Keratinocyte (primary cell): ENCODE measurements around the gene GEMIN5. TPM values are rescaled to one million over a fixed set of nuclear protein-coding genes. Genes with fewer than 3 reads are reported as not detected.
A peak's percentile ranks its signal among the peaks of the same experiment; 100 is the strongest.
"Not testable (repeated sequence)": the region's sequence is repeated elsewhere in the genome, so short reads cannot be mapped to it uniquely, and the experiment has no call there.

Experiments
- DNase-seq: peaks from one replicate; pipeline ENCODE4 v3.0.0-alpha.2; 2011; ENCODE audit warnings: low read depth, missing footprints, low spot score
- FAIRE-seq: peaks from 2 replicates; lab custom pipeline; 2011; peaks lifted over from hg19 to GRCh38; lab: Jason Lieb, UNC
- H2AFZ ChIP-seq: 2 replicates; pipeline ENCODE4 v1.6.0; 2012; ENCODE audit warnings: low read length, control low read depth, inconsistent platforms; ENCODE audit not compliant: control insufficient read depth
- H3K27ac ChIP-seq: 2 replicates; pipeline ENCODE4 v1.5.1; 2011; ENCODE audit warnings: low read length; ENCODE audit not compliant: control insufficient read depth, insufficient read depth
- H3K27me3 ChIP-seq: 3 replicates; pipeline ENCODE4 v1.6.0; 2011; ENCODE audit warnings: low read length; ENCODE audit not compliant: control insufficient read depth, insufficient read depth; ENCODE audit errors: extremely low read depth
- H3K36me3 ChIP-seq, 2 experiments: 2 replicates in 1 of 2; 3 replicates in 1 of 2; pipeline ENCODE4 v1.5.1; 2011; ENCODE audit warnings: low read length in 2 of 2, mild to moderate bottlenecking in 1 of 2; ENCODE audit not compliant: control insufficient read depth in 2 of 2, insufficient read depth in 2 of 2; ENCODE audit errors: extremely low read depth in 1 of 2
- H3K4me1 ChIP-seq: 3 replicates; pipeline ENCODE4 v1.5.1; 2011; ENCODE audit warnings: low read length; ENCODE audit not compliant: control insufficient read depth, insufficient read depth; ENCODE audit errors: extremely low read depth
- H3K4me2 ChIP-seq: 3 replicates; pipeline ENCODE4 v1.6.0; 2011; ENCODE audit warnings: low read depth, low read length; ENCODE audit not compliant: control insufficient read depth, insufficient read depth; ENCODE audit errors: extremely low read depth
- H3K4me3 ChIP-seq, 3 experiments: fragments of 200-600 bp in 1 of 3; sonication (generic) in 1 of 3; 2 replicates in 2 of 3; 3 replicates in 1 of 3; pipeline ENCODE4 v1.5.1; 2011 to 2016; ENCODE audit warnings: low read length in 3 of 3, mild to moderate bottlenecking in 3 of 3, control low read depth in 2 of 3, inconsistent platforms in 1 of 3, low read depth in 1 of 3, mixed read lengths in 1 of 3, mixed run types in 1 of 3, moderate library complexity in 1 of 3; ENCODE audit not compliant: control insufficient read depth in 2 of 3, insufficient read depth in 2 of 3; ENCODE audit errors: extremely low read depth in 1 of 3
- H3K79me2 ChIP-seq: 2 replicates; pipeline ENCODE4 v1.6.0; 2012; ENCODE audit warnings: low read length; ENCODE audit not compliant: control insufficient read depth, insufficient read depth
- H3K9ac ChIP-seq: 3 replicates; pipeline ENCODE4 v1.6.0; 2011; ENCODE audit warnings: low read length; ENCODE audit not compliant: control insufficient read depth, insufficient read depth; ENCODE audit errors: extremely low read depth
- H3K9me1 ChIP-seq: 3 replicates; pipeline ENCODE4 v1.6.0; 2011; ENCODE audit warnings: low read length; ENCODE audit not compliant: control insufficient read depth, insufficient read depth; ENCODE audit errors: extremely low read depth
- H3K9me3 ChIP-seq: 2 replicates; pipeline ENCODE4 v1.5.1; 2012; ENCODE audit warnings: low read depth, low read length; ENCODE audit not compliant: control insufficient read depth
- H4K20me1 ChIP-seq: 3 replicates; pipeline ENCODE4 v1.6.0; 2011; ENCODE audit warnings: low read length; ENCODE audit not compliant: control insufficient read depth, insufficient read depth; ENCODE audit errors: extremely low read depth
- EZH2 ChIP-seq: IDR thresholded peaks from one replicate; pipeline ENCODE4 v1.6.1; 2012; ENCODE audit warnings: inconsistent platforms, mild to moderate bottlenecking, low read length, moderate library complexity
- dilution Hi-C: fragments of 300-500 bp; cut with MboI; formaldehyde crosslinking; loops from one replicate; pipeline ENCODE4 v1.7.0; 2020; ENCODE audit warnings: low sequenced_read_pairs; ENCODE audit not compliant: extremely low pct_ligation_motif_present
- polyA plus RNA-seq, 5 experiments: library from polyadenylated mRNA; depleted of rRNA in 3 of 5; stranded (reverse) in 3 of 5; stranded (forward) in 1 of 5; unstranded in 1 of 5; fragments of >200 nt; gene quantifications; 1 replicate in 1 of 5; 2 replicates in 3 of 5; 3 replicates in 1 of 5; pipeline versions ENCODE4 v1.2.1 to v1.2.3, GENCODE V29; 2011 to 2012; ENCODE audit warnings: missing spikeins in 2 of 5, low read depth in 1 of 5, low replicate concordance in 1 of 5
- TF ChIP-seq, protein P1 (sequence below), 3 experiments: IDR thresholded peaks in 1 of 3; conservative IDR thresholded peaks in 1 of 3; optimal IDR thresholded peaks in 1 of 3; 2 replicates in 2 of 3; 3 replicates in 1 of 3; pipeline versions ENCODE3 to v1.5.1; 2011; ENCODE audit warnings: low read length in 3 of 3, mild to moderate bottlenecking in 3 of 3, moderate library complexity in 2 of 3, control low read depth in 1 of 3, inconsistent platforms in 1 of 3; ENCODE audit not compliant: insufficient read depth in 2 of 3; ENCODE audit errors: extremely low read depth in 1 of 3

Gene GEMIN5
- polyA plus RNA-seq, 1 donor (not counting 4 experiments of a cell fraction or from before 2014, with no cell fraction given): 12.5 TPM

DNA sequence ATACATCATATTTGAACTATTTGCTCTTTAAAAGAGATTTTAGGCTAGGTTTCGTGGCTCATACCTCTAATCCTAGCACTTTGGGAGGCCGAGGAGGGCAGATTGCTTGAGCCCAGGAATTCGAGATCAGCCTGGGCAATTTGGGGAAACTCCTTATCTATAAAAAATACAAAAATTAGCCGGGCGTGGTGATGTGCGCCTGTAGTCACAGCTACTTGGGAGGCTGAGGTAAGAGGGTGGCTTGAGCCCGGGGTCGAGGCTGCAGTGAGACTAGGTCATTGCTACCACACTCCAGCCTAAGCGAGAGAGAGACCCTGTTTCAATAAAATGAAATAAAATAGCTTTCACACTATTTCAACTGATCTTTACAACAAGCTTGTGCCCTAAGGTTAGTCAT lies 2.4 kb upstream of the GEMIN5 start:
- Histone ChIP-seq H3K4me3 (peak overlapping the region; percentile 58 to 78 (median 75)), H3K36me3 (peaks cover under 1 to 5% of the 10 kb centered on the region in 2 experiments), H3K79me2 (peaks cover 50% of the 10 kb centered on the region), H3K27me3 (no peaks in the 10 kb centered on the region), H3K4me1 (peaks cover 25% of the 10 kb centered on the region), H3K27ac (peak overlapping the region; percentile 62), H3K9ac (peak overlapping the region; percentile 85), H3K4me2 (peak overlapping the region; percentile 87), H2AFZ (peak overlapping the region; percentile 88), H3K9me3 (no peaks in the 10 kb centered on the region), H4K20me1 (no peaks in the 10 kb centered on the region), H3K9me1 (no peaks in the 10 kb centered on the region)
- FAIRE-seq (no peak), DNase-seq (no peak)
- TF ChIP-seq, protein P1, sequence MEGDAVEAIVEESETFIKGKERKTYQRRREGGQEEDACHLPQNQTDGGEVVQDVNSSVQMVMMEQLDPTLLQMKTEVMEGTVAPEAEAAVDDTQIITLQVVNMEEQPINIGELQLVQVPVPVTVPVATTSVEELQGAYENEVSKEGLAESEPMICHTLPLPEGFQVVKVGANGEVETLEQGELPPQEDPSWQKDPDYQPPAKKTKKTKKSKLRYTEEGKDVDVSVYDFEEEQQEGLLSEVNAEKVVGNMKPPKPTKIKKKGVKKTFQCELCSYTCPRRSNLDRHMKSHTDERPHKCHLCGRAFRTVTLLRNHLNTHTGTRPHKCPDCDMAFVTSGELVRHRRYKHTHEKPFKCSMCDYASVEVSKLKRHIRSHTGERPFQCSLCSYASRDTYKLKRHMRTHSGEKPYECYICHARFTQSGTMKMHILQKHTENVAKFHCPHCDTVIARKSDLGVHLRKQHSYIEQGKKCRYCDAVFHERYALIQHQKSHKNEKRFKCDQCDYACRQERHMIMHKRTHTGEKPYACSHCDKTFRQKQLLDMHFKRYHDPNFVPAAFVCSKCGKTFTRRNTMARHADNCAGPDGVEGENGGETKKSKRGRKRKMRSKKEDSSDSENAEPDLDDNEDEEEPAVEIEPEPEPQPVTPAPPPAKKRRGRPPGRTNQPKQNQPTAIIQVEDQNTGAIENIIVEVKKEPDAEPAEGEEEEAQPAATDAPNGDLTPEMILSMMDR (optimal IDR thresholded peaks at IDR 0.05 in 1 of 3, IDR thresholded peaks at IDR 0.05 in 1 of 3, conservative IDR thresholded peaks at IDR 0.05 in 1 of 3; ENCODE audit: extremely low read depth in 1 of 3, insufficient read depth in 2 of 3, low read length in 3 of 3): no peak
- TF ChIP-seq EZH2: no peak
- dilution Hi-C loops: no loop called here

GRCh38 chr5:154939387-154939786 lies 1.4 kb upstream of the GEMIN5 start:
- H3K4me2 ChIP-seq, H3K27ac ChIP-seq, H3K36me3 ChIP-seq, H3K4me3 ChIP-seq, DNase-seq, FAIRE-seq, H3K9me3 ChIP-seq, H3K9ac ChIP-seq, dilution Hi-C loops, H4K20me1 ChIP-seq, H2AFZ ChIP-seq, H3K9me1 ChIP-seq, H3K27me3 ChIP-seq: not testable (repeated sequence)
- peaks cover 25% of the 10 kb centered on the region for H3K4me1 ChIP-seq
- peaks cover 50% of the 10 kb centered on the region for H3K79me2 ChIP-seq

DNA sequence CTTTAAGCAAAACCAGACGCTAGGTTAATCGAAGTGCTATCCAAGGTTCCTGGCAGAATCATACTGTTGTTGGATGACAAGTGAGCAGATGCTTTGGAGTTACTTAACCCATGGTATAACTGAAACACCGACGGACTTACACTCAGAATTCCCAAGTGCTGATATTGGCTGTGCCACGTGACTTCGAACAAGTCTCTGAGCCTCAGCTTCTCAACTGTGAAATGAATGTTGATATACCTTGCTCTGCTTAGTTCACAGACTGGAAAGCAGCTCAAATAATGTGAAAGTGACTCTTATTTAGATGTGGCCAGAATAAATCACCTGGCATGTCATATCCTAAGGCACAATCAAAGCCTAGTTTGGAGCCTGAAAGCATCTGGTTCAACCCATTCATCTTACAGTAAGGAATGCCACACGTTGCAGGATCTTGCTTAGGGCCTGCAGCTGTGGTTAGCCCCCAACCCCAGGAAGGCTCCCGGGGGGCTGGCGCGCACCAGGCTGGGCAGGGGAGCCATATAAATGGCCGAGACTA lies 759 bp downstream of the GEMIN5 start:
- Histone ChIP-seq H3K9me3 (no peaks in the 10 kb centered on the region), H3K27ac (peak overlapping the region; percentile 73), H2AFZ (peak overlapping the region; percentile 92), H3K9ac (peak overlapping the region; percentile 89), H4K20me1 (no peaks in the 10 kb centered on the region), H3K27me3 (no peaks in the 10 kb centered on the region), H3K4me2 (peak overlapping the region; percentile 100), H3K36me3 (peaks cover 3 to 7% of the 10 kb centered on the region in 2 experiments), H3K9me1 (no peaks in the 10 kb centered on the region), H3K79me2 (peaks cover 43% of the 10 kb centered on the region), H3K4me3 (peak overlapping the region; percentile 93 to 98 (median 94)), H3K4me1 (peaks cover 19% of the 10 kb centered on the region)
- FAIRE-seq (no peak), DNase-seq (no peak)
- TF ChIP-seq, protein P1 (optimal IDR thresholded peaks at IDR 0.05 in 1 of 3, IDR thresholded peaks at IDR 0.05 in 1 of 3, conservative IDR thresholded peaks at IDR 0.05 in 1 of 3; ENCODE audit: extremely low read depth in 1 of 3, insufficient read depth in 2 of 3, low read length in 3 of 3): no peak
- no peak for TF ChIP-seq EZH2
- dilution Hi-C loops: no loop called here
